Lower lobe of right lung (tissue), 2 donors: ENCODE results near the gene NCOA7. TPM values are rescaled to one million over a fixed set of nuclear protein-coding genes. Genes with fewer than 3 reads are reported as not detected.
A peak's percentile ranks its signal among the peaks of the same experiment; 100 is the strongest.

Experiments used
- ATAC-seq, 2 donors: fragments of 200-7000 bp; cut with Tn5 transposase; one replicate each; pipeline ENCODE4 v1.9.1; 2020 to 2022; ENCODE audit warnings: mild to moderate bottlenecking in 2 of 2, moderate library complexity in 2 of 2
- DNase-seq: peaks from one replicate; pipeline ENCODE4 v3.0.0-alpha.2; 2020
- H3K27ac ChIP-seq: fragments of 200-600 bp; one replicate; pipeline ENCODE4 v1.8.0; 2022
- H3K27me3 ChIP-seq: fragments of 200-600 bp; one replicate; pipeline ENCODE4 v1.8.0; 2022; ENCODE audit warnings: low read depth
- H3K36me3 ChIP-seq: fragments of 200-600 bp; one replicate; pipeline ENCODE4 v1.8.0; 2022; ENCODE audit warnings: mild to moderate bottlenecking
- H3K4me1 ChIP-seq: fragments of 200-600 bp; one replicate; pipeline ENCODE4 v1.8.0; 2022
- H3K4me3 ChIP-seq: fragments of 200-600 bp; one replicate; pipeline ENCODE4 v1.8.0; 2022; ENCODE audit warnings: mild to moderate bottlenecking
- H3K9me3 ChIP-seq: fragments of 200-600 bp; one replicate; pipeline ENCODE4 v1.8.0; 2022
- CTCF ChIP-seq: fragments of 200-600 bp; IDR thresholded peaks from one replicate; pipeline ENCODE4 v1.8.0; 2022; ENCODE audit warnings: antibody characterized with exemption, mild to moderate bottlenecking
- intact Hi-C: fragments of 100-400 bp; cut with DNase I; formaldehyde crosslinking; loops from one replicate; pipeline ENCODE4 v1.11.0; 2022
- long read RNA-seq: library from polyadenylated mRNA; unstranded; transcript quantifications from one replicate; pipeline ENCODE4 v2.0.0, GENCODE V29; 2021
- total RNA-seq: library from RNA; stranded (reverse); fragmentation: NEBNext Ultra II Directional; extraction: Animal tissue kit (Norgen Biotek cat#: 25700); gene quantifications from one replicate; pipeline ENCODE4 v1.2.1, GENCODE V29; 2021
- donor health status: DM: no; HTN: yes; CAD: no; lungs with severe emphysema.

The NCOA7 gene, protein sequence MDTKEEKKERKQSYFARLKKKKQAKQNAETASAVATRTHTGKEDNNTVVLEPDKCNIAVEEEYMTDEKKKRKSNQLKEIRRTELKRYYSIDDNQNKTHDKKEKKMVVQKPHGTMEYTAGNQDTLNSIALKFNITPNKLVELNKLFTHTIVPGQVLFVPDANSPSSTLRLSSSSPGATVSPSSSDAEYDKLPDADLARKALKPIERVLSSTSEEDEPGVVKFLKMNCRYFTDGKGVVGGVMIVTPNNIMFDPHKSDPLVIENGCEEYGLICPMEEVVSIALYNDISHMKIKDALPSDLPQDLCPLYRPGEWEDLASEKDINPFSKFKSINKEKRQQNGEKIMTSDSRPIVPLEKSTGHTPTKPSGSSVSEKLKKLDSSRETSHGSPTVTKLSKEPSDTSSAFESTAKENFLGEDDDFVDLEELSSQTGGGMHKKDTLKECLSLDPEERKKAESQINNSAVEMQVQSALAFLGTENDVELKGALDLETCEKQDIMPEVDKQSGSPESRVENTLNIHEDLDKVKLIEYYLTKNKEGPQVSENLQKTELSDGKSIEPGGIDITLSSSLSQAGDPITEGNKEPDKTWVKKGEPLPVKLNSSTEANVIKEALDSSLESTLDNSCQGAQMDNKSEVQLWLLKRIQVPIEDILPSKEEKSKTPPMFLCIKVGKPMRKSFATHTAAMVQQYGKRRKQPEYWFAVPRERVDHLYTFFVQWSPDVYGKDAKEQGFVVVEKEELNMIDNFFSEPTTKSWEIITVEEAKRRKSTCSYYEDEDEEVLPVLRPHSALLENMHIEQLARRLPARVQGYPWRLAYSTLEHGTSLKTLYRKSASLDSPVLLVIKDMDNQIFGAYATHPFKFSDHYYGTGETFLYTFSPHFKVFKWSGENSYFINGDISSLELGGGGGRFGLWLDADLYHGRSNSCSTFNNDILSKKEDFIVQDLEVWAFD
- total RNA-seq = 64.4 TPM
- long read RNA-seq, full-length matches to known transcripts = 24 of 61 reads
- long read RNA-seq, partial matches to known transcripts = 14 of 61 reads
- long read RNA-seq, other reads (novel, unspliced or antisense) = 23 of 61 reads

DNA sequence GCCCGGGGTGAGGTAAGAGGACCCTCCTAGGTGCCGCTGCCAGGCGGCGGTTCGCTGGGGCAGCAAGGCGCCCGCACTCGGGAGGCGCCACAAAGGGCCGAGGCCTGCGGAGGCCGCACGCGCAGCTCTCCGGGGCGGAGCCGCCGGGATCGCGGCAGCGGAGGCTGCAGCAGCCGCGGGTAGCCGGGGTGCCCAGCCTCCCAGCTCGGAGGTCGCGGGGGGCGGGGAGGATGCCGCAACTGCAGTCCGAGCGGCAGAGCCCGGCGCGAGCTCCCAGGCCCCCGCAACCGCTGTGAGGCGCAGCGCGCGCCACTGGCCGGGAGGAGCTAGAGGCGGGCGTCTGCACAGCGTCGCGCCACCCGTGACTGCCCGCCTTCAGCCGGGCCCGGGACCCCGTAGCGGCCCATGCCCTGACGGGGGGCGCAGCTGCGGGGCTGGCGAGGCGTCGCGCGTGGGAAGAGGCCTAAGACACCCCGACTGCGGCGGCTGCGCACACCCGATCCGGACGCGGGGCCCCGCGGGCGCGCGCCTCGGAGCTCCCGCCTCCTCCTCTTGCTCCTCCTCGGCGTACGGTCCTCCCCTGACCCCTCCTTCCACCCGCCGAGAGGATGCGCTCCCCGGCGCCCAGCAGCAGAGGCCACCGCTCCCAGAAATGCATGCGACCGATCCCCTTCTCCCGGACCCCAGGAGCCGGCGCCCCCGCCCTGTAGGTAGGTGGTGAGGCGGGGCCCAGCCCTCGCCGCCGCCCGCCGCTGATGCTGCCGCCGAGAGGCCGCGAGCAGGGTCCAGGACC lies at the start of gene NCOA7:
Gene NCOA7 (plus strand): TSS at position 603 of the 793 bp plus-strand sequence. CDS start 24,395 bp downstream, outside the sequence.
- H3K27ac ChIP-seq = peak within 1 kb of the TSS; percentile 97
- H3K36me3 ChIP-seq = no peaks in the 10 kb centered on the region
- peak; percentile 88 for DNase-seq
- no peaks in the 10 kb centered on the region for H3K9me3 ChIP-seq
- intact Hi-C loops = no loop called here
- peak within 1 kb of the TSS; percentile 94 for H3K4me3 ChIP-seq
- ATAC-seq = peak; percentile 95 to 96
- peak; percentile 17 for TF ChIP-seq CTCF
- no peaks in the 10 kb centered on the region for H3K27me3 ChIP-seq
- peaks cover 53% of the 10 kb centered on the region for H3K4me1 ChIP-seq

DNA sequence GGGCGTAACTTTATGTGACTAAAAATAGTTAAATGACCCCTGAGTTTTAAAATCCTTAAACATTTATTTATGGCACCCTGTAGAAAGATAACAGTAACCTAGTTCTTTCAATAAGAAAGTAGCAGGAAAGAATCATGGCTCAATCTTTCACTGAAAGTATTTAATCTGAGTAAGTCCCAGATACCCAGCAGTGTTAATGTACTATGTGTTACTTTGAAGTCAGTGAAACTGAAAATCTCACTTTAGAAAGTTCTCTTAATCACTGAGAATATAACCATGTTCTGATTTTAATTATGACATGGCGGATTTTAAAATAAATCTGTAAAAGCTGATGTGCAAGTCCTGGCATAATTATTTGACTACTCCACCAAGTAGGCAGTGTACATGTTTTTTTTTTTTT lies 49.4 kb upstream of the NCOA7 start:
- Histone ChIP-seq H3K4me1 (no peaks in the 10 kb centered on the region), H3K27me3 (peaks cover 18% of the 10 kb centered on the region), H3K27ac (no peak overlapping the region), H3K36me3 (no peaks in the 10 kb centered on the region), H3K9me3 (no peaks in the 10 kb centered on the region), H3K4me3 (no peak overlapping the region)
- DNase-seq (no peak), ATAC-seq (no peak)
- intact Hi-C loops = no loop called here
- no peak for TF ChIP-seq CTCF

DNA sequence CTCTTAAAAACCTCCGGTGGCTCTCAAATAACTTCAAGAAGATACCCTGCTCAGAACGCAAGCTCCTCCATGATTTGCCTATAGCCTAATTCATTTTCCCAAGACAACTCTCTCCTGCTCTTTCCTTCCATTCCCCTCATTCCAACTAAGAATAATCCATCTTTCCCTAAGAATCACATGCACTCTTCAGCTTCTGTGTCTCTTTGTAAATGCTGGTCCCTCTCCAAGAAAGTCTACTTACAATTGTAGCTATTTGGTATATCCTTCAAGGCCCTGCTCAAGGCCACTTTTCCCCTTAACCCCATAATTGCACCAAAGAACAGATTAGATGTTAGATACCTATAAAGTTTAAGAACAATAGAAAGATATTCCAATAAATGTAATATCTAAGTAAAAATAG lies 48.7 kb upstream of the NCOA7 start:
- Histone ChIP-seq H3K36me3 (no peaks in the 10 kb centered on the region), H3K27ac (no peak overlapping the region), H3K27me3 (peaks cover 25% of the 10 kb centered on the region), H3K9me3 (no peaks in the 10 kb centered on the region), H3K4me1 (peaks cover 3% of the 10 kb centered on the region), H3K4me3 (no peak overlapping the region)
- TF ChIP-seq CTCF = no peak
- DNase-seq = no peak
- no peak for ATAC-seq
- intact Hi-C loops = no loop called here

GRCh38 chr6:125742464-125743120 lies 48.2 kb upstream of the NCOA7 start:
- ATAC-seq (no peak), DNase-seq (no peak)
- Histone ChIP-seq H3K4me1 (peaks cover 9% of the 10 kb centered on the region), H3K9me3 (no peaks in the 10 kb centered on the region), H3K4me3 (no peak overlapping the region), H3K36me3 (no peaks in the 10 kb centered on the region), H3K27ac (no peak overlapping the region), H3K27me3 (peaks cover 30% of the 10 kb centered on the region)
- TF ChIP-seq CTCF = no peak
- intact Hi-C loops = no loop called here
